ENCODE results near the gene TBPL1. TPM values are rescaled to one million over a fixed set of nuclear protein-coding genes. Genes with fewer than 3 reads are reported as not detected.

TBPL1 gene
- polyA plus RNA-seq, 2 of the 4 experiments (the other 2 are of a cell fraction): 22.4 to 41.1 TPM

DNA sequence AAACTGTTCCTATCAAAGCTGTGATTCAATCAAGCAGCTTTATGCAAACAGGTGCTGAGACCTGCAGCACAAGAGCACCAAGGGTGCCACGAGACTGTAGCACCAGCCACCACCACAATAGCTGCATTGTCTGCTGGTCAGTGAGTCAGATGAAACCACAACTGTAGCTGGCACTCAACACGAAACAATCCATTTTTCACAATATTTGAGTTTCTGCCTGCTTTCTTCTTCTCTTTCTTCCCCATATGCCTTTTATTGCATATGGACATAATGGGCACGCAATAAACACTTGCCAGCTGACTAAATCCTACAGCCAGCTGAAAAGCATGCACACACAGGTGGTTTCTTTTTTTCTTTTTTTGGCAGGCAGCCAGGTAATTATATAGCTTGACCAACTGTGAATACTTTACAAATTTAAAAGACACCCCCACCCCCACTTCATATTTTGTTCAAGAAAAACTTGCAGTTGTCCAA, 82.8 kb downstream of the TBPL1 start:
- FAIRE-seq (no peak), DNase-seq (ENCODE audit: low read depth in 1 of 2, low spot score in 1 of 2) (peak; percentile 11 to 50), ATAC-seq (peak; percentile 64 to 65; a peak in 3 of 6 replicates)
- TF ChIP-seq JUNB (IDR thresholded peaks at IDR 0.05) (0 out of 2 replicates have a peak, but pooled peaks have one; percentile 13), RARB (CRISPR knock-in tag; IDR thresholded peaks at IDR 0.05) (no peak)
- CTCF ChIA-PET: interaction anchor here (0.6 to 2.3 kb wide), 4 partner anchors 16 to 112 kb away, joined by 3 to 6 read pairs (median 4); no protein-coding TSS in a partner anchor
- Histone ChIP-seq H3K27ac (peak overlapping the region in 1 of 2 experiments; percentile 51; a peak in 2 of 6 replicates), H3K4me3 (no peak overlapping the region), H3K4me2 (peak overlapping the region; percentile 40), H3K4me1 (peaks cover 18% of the 10 kb centered on the region), H3K9me3 (no peaks in the 10 kb centered on the region)
- 41% methylated on average over 3 of the region's 3 CpGs for WGBS (ENCODE audit: missing lambda C conversion rate)
- POLR2A ChIA-PET: no interaction called here

DNA sequence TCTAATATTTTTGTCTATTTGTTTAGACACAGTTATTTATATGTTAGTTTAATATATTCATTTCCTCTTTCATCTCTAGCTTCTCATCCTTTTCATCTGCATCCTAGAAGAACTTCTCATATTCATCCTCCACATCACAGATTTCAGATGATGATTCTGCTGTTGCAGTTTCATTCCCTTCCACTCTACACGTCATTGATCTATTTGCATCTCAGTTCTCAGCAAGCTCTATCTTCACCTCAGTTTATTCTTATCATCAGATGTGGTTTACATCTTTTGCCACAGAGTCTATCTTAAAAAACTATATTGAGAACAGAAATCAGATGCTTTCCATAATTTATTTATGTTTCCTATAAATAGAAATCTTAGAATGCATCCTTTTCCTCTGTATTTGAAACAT, 86.1 kb downstream of the TBPL1 start:
- CTCF ChIA-PET: interaction anchor here (0.6 to 5.7 kb wide), 2 partner anchors 10 to 24 kb away, joined by 3 to 24 read pairs; no protein-coding TSS in a partner anchor
- FAIRE-seq (no peak), DNase-seq (ENCODE audit: low read depth in 1 of 2, low spot score in 1 of 2) (no peak)

More for the DNA sequence above, 86.1 kb downstream of the TBPL1 start:
- no peak overlapping the region for H3K4me3 ChIP-seq
- H3K4me2 ChIP-seq: no peak overlapping the region
- TF ChIP-seq MAFK (IDR thresholded peaks at IDR 0.05; ENCODE audit: partially characterized antibody) (no peak), CBX8 (IDR thresholded peaks at IDR 0.05) (no peak), CBX2 (IDR thresholded peaks at IDR 0.05; ENCODE audit: borderline replicate concordance, low read depth) (no peak), ZC3H11A (IDR thresholded peaks at IDR 0.05) (no peak), POLR2AphosphoS2 (conservative IDR thresholded peaks at IDR 0.05; ENCODE audit: low read length) (no peak), PHF8 (IDR thresholded peaks at IDR 0.05; ENCODE audit: borderline replicate concordance, low read depth) (no peak), EHMT2 (IDR thresholded peaks at IDR 0.05; ENCODE audit: low read depth) (no peak), NPAS2 (CRISPR knock-in tag; IDR thresholded peaks at IDR 0.05; ENCODE audit: borderline replicate concordance) (no peak)
- peaks cover 27% of the 10 kb centered on the region for H3K4me1 ChIP-seq
- WGBS (ENCODE audit: missing lambda C conversion rate): 71% methylated on average over 1 of the region's 1 CpG
- no peak for ATAC-seq
- H3K9me3 ChIP-seq: no peaks in the 10 kb centered on the region
- H3K27ac ChIP-seq: no peak overlapping the region
- POLR2A ChIA-PET: no interaction called here

Small RNA genes within 50 kb of the gene (small RNA-seq; reads per million reads assigned to genes)
- gene AL449363.1: 0 reads per million in 6 experiments

Other genes with a start within 250 kb of the TBPL1 start
- gene TCF21, start 64.1 kb upstream of the TBPL1 start, polyA plus RNA-seq (2011; rRNA removed): 0.21 and 0.25 TPM in 2 replicates
- 0.04 to 0.17 TPM (median 0.12 TPM) in 3 replicates for gene TCF21, start 64.1 kb upstream of the TBPL1 start, polyA plus RNA-seq (2017; fragmentation: RNase III; extraction: RNeasy Plus Mini Kit Qiagen cat#74134 plus additional on column Dnase treatment)
- 2.8 and 3.0 TPM in 2 replicates for gene SLC2A12, start 99.4 kb downstream of the TBPL1 start, polyA plus RNA-seq (2011; rRNA removed)
- gene SLC2A12, start 99.4 kb downstream of the TBPL1 start, polyA plus RNA-seq (2017; fragmentation: RNase III; extraction: RNeasy Plus Mini Kit Qiagen cat#74134 plus additional on column Dnase treatment): 0.45 to 0.87 TPM (median 0.65 TPM) in 3 replicates